Inferior parietal cortex (tissue), 1 donor: ENCODE results near the gene STK33.

Experiments used
- DNase-seq: peaks from one replicate; pipeline ENCODE4 v3.0.0-alpha.2; 2016; ENCODE audit errors: extremely low spot score

The STK33 gene

DNA sequence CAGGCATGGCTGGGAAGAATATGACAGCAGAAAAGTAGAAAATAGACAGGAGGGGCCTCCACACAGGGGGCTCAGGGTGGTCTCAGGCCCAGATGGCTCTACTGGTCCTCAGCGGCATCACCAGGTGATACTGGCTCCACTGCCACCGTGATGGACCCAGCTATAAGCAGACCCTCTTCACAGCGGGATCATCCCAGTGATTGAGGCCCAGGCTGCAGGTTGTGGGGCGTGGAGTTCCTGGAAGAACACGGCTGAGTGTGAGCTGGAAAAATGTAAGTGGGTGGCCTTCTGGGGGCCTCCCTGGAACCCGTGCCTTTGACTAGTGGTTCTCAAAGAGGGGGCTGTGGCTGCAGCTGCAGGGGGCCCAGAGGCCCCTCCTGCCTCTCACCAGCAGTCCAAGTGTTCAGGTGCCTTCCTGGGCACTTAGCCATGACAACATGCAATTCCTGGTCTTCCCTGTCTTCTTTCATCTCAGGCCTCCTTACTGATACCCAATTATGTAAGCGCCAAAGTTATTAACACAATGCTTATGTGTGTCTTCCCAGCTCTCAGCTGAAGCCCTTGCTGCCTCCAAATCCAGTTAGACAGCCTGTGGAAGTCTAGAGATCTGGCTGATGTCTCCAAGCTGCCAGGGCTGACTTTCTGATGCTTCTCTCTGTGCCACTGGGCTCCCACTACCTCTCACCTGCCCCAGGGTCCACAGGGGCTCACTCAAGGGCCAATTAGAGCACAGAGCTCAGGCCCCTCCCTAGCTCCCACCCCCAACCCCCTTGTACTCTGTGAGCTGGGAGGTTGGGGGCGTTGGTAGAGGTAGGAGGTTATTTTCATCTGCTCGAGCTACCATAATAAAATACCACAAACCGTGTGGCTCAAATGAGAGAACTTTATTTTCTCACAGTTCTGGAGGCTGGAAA lies 220.3 kb downstream of the STK33 start:
- DNase-seq = no peak

DNA sequence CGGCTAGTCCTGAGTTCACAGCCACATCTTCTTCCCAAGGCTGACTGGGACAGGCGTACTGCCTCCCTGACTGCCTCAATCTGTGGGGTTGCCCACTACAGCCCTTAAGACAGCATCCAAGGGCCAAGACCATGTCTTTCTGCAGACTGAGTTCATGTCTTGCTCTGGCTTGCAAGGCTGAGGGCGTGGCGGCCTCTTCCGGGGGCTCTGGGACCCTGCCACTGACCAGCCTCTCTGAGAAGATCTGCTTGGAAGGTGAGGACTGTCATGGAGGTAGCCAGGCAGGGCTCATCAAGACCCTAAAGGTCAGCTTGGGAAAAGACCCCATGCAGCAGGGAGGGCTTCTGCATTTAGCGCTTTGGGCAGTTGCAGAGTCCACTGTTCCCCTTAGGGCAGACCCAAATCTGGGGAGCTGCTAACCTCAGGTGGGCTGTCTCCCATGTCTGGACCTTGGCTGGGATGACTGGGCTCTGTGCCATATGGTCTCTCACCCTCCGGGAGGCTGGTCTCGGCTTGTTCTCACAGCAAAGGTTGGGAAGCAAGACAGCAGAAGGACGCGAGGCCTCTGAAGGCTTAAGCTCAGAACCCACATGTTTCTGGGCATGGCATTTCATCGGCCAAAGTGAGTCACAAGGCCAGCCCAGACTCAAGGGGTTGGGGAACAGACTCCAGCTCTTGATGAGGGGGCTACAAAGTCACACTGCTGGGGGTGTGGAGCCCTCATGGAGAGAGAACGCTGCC lies 221.2 kb downstream of the STK33 start:
- no peak for DNase-seq

DNA sequence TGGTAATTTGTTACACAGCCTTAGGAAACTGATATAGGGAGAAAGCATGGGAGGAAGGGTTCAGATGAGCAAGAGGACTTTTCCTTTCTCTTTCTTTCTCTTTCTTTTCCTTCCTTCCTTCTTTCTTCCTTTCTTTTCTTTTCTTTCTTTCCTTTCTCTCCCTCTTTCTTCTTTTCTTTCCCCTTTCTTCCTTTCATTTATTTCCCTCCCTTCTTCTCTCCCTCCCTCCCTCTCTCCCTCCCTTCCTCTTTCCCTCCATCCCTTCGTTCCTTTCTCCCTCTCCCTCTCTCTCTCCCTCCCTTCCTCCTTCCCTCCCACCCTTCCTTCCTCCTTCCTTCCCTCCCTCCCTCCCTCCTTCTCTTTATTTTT lies 222.5 kb downstream of the STK33 start:
- DNase-seq = no peak

DNA sequence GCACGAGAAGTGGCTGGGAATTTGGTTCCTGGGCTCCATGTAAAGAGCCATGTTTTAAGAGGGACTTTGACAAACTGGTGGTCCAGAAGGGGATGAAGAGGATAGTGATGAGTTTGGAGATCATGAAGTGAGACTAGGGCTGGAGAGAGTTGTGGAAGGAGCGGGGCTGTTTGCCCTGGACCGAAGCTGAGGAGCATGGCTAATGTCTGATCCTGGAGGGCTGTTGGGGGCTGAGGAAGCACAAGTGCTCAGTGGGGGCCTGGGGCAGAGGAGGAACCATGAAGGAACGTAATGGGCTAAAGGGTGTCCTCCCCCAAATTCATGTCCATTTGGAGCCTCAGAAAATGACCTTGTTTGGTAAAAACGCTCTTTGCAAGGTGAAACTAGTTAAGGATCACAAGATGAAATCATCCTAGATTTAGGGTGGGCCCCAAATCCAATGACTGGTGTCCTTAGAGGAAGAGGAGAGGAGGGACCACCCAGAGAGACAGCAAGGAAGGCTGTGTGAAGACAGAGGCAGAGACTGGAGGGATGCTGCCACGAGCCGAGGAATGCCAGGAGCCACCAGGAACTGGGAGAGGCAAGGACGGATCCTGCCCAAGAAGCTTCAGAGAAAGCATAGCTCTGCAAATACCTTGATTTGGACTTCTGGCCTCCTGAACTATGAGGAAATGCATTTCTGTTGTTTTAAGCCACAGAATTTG lies 223.1 kb downstream of the STK33 start:
- DNase-seq = no peak

DNA sequence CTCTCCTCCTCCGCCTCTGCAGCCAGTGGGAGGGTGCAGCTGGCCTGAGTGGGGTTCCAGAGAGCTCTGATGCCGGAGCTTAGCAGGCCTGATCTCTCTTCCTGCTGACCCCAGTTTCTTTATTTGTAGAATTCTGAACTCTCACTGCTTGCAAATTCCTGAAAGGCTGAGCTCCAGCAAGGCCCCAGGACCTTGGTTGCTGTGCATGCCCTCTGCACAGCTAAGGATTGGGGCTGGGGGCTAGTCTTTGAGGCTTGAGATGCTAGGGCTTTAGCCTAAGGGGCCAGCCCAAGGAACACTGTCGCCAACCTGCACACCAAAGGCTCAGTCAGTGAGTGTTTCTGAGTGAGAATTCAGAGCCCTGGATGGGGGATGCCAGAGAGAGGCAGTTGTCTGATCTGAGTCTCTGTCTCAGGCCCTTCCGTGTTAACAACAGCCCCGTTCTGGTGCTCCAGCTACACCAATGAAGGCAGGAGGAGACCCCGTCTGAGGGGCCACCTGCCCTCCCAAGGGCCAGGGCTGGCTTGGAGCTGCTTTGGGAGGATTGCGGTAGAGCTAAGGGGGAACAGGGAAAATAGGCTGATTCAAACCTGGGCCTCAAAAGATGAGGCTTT lies 224.3 kb downstream of the STK33 start:
- no peak for DNase-seq

DNA sequence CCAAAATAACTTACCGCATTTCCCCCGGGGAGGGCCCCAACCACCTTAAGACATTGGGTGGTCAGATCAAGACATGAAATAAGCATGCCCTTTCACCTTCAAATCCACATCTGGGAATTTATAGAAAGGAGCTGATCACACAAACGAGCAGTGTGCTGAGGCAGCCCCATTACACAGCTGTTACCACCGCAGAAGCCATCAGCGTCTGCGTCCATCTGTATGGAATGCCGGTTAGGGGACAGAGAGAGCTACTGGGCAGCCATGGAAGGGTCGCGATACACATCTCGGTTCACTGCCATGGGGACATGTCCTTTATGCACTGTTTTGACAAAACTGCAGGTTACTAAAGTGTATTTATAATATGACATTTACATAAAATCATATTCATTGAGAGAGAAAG lies 225.3 kb downstream of the STK33 start:
- DNase-seq = no peak

DNA sequence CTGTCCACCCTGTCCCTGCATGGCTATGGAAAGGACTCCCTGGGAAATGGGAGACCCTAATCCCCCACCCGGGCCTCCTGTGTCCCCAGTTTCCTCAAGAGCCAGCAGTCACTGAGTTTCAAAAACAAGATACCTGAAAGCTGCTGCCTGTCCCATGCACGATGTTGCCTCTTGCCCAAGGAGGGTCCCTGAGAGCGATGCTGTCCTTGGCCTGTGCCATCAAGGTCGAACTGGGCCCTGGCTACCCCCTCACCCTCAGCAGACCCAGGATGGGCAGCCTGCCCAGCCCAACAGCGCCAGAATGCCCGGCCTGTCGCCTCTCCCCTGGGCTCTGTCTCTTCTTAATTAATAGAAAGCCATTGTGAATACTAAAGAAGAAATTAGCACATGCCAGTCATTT lies 225.8 kb downstream of the STK33 start:
- DNase-seq = no peak

DNA sequence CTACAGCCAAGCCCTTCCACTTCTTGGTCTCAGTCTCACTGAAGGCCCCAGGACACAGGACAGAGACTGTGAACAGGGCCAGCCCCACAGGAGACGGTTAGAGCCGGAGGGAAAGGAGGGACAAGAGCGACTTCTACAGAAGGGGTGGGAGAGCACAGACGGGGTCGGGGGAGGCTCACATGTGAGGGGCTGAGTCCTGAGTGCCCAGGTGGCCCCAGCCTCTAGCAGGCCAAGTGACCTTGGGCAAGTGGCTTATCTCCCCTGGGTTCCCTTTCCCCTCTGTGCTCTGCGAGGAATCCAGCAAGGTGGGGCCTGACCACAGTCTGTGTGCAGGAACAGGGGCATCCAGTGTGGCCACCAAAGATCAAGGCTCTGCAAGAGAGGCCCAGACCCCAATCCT lies 227.7 kb downstream of the STK33 start:
- DNase-seq = no peak

DNA sequence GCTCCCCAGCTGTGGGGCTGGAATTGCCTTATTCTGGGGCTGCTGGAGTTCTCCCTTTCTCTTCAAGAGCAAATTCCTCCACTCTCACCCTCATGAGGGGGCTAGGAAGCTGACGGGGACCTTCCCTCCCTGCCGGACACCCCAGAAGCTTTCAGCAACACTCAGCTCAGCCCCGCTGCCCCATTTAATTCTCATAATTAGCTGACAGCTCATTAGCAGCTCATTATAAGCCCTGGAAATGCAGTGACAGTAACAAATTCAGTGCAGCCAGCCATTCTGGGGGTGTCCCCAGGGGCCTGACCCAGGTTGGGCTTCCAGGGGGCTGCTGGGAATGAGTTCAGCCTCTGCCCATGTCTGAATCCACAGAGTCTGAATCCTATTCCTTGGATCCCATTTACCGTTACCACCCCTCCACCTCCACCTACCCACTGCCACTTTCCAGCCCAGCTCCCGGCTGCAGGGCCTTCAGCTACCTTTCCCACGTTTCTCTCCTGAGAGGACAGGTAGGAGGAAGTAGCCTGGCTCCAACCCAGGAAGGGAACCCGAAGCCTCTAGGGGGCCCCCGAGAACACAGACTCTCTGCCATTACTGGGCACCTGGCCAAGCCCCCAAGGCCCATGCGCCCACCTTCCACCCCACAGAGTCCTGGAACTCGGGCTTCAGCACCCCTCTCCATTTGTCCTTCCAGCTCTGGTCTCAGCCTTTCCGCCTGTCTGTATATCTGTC lies 228.6 kb downstream of the STK33 start:
- DNase-seq = no peak

DNA sequence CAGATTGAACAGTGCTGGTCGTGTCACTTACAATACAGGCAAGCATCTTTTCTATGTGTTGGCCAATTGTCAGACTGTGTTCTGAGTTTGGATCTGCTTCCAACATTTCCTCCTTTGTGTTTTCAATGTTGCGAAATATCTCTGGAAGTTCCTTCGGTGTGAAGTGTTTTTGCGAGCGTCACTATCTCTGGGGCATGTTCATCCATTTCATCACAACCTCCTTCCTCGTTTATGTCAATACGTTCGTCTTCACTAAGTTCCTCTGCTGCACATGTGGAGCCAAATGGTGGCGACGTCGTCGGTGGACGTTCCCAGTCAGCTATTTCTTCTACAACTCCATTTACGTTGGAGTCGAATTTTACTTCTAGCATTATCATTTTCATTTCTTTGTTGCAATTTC lies 230.1 kb downstream of the STK33 start:
- no peak for DNase-seq

DNA sequence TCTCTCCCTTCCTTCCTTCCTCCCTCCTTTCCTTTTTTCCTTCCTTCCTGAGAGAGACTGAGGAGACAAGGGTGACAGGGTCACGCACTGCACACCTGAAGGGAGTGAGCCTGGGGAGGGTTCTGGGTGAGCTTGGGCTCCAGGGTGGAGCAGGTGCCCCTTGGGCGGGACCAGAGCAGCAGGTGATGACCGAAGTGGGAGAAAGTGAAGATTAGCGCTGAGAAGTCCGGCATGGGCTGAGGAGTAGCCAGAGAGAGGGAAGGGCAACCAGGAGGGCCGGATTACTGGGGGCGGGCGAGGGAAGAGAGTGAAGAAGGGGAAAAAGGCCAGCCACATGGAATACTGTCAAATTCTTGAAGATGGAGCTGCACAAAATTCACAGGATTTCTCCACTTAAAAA lies 231.1 kb downstream of the STK33 start:
- no peak for DNase-seq

DNA sequence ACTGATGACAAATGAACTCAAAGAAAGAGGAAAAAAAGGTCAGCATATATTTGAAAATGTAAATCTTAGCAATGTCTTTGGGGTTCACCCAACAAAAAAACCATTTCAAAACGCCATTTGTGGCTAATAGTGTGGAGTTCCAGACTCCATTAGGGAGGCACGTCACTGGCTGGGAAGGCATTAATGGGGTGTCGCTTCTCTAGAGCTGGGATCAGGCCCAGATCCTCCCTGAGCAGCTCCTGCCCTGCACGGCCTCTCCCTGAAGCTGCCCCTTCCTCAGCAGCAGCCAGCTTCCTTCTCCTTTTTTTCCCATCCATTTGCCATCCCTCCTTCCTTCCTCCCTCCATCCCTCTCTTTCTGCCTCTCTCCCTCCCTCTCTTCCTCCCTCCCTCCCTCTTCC lies 231.5 kb downstream of the STK33 start:
- no peak for DNase-seq

DNA sequence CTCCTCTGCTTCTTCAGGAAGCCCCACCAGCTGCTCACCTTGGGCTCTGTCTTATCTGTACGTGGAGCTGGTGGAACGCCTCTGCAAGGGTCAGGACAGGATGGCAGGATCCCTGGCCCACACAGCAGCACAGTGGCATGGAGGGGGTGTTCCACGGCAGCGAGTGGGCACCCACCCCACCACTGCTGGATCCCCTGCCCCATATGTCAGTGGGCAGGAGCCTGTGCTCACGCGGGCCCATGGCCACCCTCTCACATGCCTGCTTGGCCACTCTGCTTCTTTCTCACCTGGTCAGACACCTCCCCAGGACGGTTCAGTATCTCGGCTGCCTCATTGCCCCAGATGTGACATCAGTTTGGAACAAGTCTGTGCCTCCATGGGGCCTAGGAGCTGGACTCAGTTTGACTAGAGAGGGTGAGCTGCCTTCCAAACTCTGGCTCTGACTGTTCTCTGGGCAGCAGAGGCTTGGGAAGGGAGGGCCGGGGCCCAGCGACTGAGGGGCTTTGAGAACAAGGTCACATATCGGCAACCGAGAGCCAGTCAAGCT lies 232.3 kb downstream of the STK33 start:
- no peak for DNase-seq

DNA sequence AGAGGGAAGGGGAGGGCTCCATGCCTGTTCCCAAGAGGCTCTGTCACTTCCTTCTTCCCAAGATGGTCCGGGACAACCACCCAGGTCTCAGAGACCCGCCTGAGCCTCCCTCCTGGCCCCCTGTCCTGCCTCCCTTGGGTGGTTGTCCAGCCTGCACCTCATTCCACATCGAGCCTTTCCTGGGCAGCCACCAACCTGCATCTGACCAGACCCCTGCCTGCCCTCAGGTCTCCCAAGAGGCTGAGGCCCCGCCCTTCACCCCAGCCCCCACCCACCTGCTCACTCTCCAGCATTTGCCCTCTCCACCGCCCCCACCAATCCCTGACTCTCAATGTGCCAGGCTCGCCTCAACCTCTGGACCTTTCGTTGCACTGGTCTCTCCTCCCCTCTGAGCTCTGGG lies 232.8 kb downstream of the STK33 start:
- no peak for DNase-seq

DNA sequence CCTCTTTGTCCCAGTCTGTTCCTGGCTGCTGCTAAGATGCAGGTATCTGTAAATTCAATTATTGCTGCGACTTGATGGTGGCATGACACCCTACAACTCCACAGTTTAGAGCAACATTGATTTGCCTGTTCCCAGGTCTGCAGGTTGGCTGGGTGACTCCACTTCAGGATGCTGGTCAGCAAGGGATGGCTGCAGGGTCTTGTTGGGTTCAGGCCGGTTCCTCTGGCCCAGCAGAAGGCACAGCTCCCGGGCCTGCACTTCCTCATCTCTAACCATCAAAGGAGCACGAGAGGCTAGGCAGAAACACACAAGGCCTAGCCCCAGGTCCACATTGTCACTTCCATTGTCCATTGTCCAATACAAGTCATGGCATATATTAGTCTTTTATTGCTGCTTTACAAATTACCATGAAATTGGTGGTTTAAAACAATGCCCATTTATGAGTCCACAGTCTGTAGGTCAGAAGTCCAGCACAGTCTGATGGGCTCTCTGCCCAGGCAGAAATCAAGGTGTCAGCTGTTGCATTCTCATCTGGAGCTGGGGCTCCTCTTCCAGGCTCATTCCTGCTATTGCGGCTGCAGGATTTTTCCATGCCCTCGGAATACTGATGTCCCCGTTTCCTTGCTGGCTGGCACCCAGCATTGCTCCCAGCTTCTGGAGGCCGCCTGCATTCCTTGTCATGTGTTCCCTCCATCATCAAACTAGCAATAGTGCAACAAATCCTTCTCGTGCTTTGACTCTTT lies 233.8 kb downstream of the STK33 start:
- DNase-seq = no peak

DNA sequence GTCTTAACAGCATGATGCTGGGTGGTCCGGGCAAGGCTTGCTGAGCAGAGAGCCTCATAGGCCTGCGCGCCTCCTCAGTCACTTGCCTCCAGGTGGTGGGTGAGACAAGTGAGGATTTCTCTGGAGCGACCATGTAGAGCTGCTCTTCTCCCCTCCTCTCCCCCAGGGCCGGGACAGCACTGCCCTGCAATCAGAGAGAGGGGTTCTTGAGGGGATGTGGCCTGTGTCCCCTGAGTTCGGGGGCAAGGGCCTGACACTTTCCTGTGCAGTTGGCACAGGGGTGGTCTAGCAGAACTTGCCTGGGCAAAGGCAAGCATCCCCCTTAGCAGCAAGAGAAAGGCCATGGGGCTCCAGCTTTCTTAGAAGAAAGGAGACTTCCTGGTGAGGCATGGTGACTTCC lies 234.5 kb downstream of the STK33 start:
- no peak for DNase-seq

DNA sequence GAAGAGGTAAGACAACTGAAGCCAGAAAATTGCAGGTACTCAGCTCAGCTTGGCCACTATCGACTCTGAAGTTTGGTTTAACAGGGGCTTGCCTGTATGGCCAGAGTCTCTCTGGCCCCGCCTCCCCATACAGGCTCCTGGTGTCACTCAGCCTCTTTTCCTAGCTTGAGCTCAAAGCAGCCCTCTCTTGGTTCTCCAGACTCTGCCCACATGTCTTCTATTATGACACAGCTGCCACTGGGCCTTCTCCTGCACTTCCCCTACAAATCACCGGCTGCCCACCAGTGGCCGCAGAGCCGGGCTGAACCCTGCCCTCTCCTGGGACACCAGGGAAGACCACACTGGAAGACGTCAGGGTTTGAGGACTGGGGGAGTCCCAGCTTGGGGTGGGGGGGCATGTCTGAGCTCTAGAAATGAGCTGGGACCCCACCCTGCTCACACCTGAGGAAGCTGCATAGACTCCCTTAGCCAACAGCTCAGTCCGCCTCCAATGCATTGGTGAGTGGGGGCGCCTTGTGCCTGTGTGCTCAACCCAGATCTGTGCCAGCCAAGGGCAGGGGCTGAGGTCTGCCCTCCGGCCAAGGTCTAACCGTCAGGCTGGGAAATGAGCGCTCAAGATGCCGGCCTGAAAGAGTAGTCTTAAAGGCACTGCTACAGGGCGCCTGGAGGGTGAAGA lies 236.0 kb downstream of the STK33 start:
- DNase-seq = no peak

DNA sequence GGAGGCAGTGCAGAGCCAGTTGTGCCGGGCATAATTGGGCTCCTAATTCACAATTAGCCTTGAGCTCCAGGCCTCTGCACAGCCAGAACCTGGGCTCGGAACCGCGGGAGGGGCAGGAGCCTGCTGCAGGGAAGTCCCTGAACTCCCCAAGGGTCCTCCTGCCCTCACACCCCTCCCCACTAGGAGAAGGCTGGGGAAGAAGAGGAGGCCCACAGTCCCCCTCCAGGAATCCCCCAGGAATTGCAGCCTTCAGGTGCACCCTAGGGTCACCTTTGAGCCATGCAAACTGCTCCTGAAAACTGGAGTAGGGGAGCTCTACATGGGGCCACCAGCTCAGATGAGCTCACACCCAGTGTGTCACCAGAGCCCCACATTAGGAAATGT lies 236.5 kb downstream of the STK33 start:
- DNase-seq = no peak

DNA sequence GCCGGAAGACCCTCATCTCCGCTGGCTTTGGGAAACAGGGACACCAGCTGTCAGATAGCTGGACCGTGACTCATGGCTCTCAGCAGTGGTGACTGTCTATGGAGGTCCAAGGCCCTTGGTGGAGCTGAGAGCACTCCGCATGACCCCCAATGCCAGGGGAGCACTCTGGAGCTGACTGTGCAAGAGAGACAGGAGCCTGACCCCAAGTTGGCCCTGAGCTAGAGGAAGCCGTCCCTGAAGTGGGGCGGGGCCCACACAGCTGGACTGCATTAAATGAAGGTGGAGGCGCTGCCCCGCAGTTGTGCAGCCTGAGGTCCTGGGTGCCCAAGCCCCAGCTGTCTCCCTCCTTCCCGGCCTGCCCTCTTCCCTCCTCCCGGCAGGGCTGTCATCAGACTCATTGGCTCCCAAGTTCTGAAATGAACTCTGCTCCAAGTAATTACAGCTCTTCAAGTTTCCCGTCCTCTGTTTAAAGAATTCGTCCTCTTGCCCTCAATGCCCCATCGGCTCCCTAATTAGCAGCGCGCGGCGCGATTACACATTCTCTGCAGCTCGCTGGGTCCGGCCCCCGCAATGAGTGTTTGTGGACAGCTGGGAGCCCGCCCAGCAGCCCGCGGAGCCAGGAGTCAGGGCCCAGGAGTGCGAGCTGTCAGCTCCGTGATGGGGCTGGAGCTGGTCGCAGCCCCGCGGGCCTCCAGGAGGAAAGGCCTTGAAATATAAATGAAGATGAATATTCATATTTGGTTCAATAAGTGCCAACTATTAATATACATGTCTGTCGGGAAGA lies 237.1 kb downstream of the STK33 start:
- DNase-seq = no peak
